Measurements from ENCODE around the gene RAD51AP2. TPM values are rescaled to one million over a fixed set of nuclear protein-coding genes. Genes with fewer than 3 reads are reported as not detected.
"Not testable (repeated sequence)": the region's sequence is repeated elsewhere in the genome, so short reads cannot be mapped to it uniquely, and the experiment has no call there.

Gene RAD51AP2
- total RNA-seq (not detected), polyA plus RNA-seq (not detected), total RNA-seq (not detected)

GRCh38 chr2:17518212-17519154 lies at the start of gene RAD51AP2:
Gene RAD51AP2 (minus strand): TSS chr2:17518440. CDS start chr2:17518415, 25 bp downstream.
- no peak within 1 kb of the TSS for H3K27ac ChIP-seq (ENCODE audit: low read depth, low read length)
- no peak within 1 kb of the TSS for H3K4me3 ChIP-seq (ENCODE audit: low read length)
- no peaks in the 10 kb centered on the region for H3K4me1 Mint-ChIP-seq
- intact Hi-C loops (cut with micrococcal nuclease), result no loop called here
- no peaks in the 10 kb centered on the region for H3K36me3 ChIP-seq (ENCODE audit: control insufficient read depth in 2 of 3, insufficient read depth in 3 of 3, low read length in 3 of 3)
- no peak within 1 kb of the TSS for H3K27ac Mint-ChIP-seq
- ATAC-seq (peak; percentile 41), DNase-seq (peak in 1 of 9 donors; percentile 63)
- H3K9me3 ChIP-seq (ENCODE audit: control insufficient read depth in 2 of 3, low read length in 3 of 3), result no peaks in the 10 kb centered on the region
- H3K4me1 ChIP-seq (ENCODE audit: control insufficient read depth in 2 of 2, insufficient read depth in 2 of 2, low read length in 2 of 2), result no peaks in the 10 kb centered on the region
- H3K36me3 Mint-ChIP-seq, result peaks cover 0 to 7% (median 0%) of the 10 kb centered on the region in 5 donors
- POLR2A ChIA-PET, result no interaction called here
- no peak within 1 kb of the TSS for H3K4me3 Mint-ChIP-seq
- CTCF ChIA-PET, result no interaction called here
- peaks cover 30 to 40% (median 39%) of the 10 kb centered on the region in 5 donors for H3K27me3 Mint-ChIP-seq
- H3K9me3 Mint-ChIP-seq, result peaks cover 0 to 8% (median 3%) of the 10 kb centered on the region in 11 donors
- no peaks in the 10 kb centered on the region for H3K27me3 ChIP-seq (ENCODE audit: control insufficient read depth in 2 of 2, insufficient read depth in 2 of 2, low read length in 2 of 2)

- H3K36me3 ChIP-seq (ENCODE audit: control insufficient read depth in 2 of 3, insufficient read depth in 3 of 3, low read length in 3 of 3); H3K27me3 Mint-ChIP-seq; H3K4me1 Mint-ChIP-seq; CTCF ChIA-PET; H3K4me3 Mint-ChIP-seq; H3K4me1 ChIP-seq (ENCODE audit: control insufficient read depth in 2 of 2, insufficient read depth in 2 of 2, low read length in 2 of 2); H3K27ac Mint-ChIP-seq; intact Hi-C loops (cut with micrococcal nuclease); H3K27me3 ChIP-seq (ENCODE audit: control insufficient read depth in 2 of 2, insufficient read depth in 2 of 2, low read length in 2 of 2); POLR2A ChIA-PET; ATAC-seq; H3K9me3 ChIP-seq (ENCODE audit: control insufficient read depth in 2 of 3, low read length in 3 of 3); DNase-seq; H3K36me3 Mint-ChIP-seq; H3K27ac ChIP-seq (ENCODE audit: low read depth, low read length); H3K4me3 ChIP-seq (ENCODE audit: low read length): not testable (repeated sequence)
- peaks cover 0 to 10% (median 0%) of the 10 kb centered on the region in 11 donors for H3K9me3 Mint-ChIP-seq
Observed at GRCh38 chr2:17565726-17566125, 47.5 kb upstream of the RAD51AP2 start.

GRCh38 chr2:17558878-17559277 lies 40.6 kb upstream of the RAD51AP2 start:
- Histone ChIP-seq H3K9me3 (ENCODE audit: control insufficient read depth in 2 of 3, low read length in 3 of 3) (no peaks in the 10 kb centered on the region), H3K27me3 (ENCODE audit: control insufficient read depth in 2 of 2, insufficient read depth in 2 of 2, low read length in 2 of 2) (no peaks in the 10 kb centered on the region), H3K4me3 (ENCODE audit: low read length) (no peak overlapping the region), H3K27ac (ENCODE audit: low read depth, low read length) (no peak overlapping the region), H3K36me3 (ENCODE audit: control insufficient read depth in 2 of 3, insufficient read depth in 3 of 3, low read length in 3 of 3) (no peaks in the 10 kb centered on the region), H3K4me1 (ENCODE audit: control insufficient read depth in 2 of 2, insufficient read depth in 2 of 2, low read length in 2 of 2) (no peaks in the 10 kb centered on the region)
- Mint-ChIP-seq H3K36me3 (no peaks in the 10 kb centered on the region), H3K27me3 (peaks cover 5 to 14% (median 12%) of the 10 kb centered on the region in 5 donors), H3K4me3 (no peak overlapping the region), H3K27ac (no peak overlapping the region), H3K9me3 (peaks cover 0 to 5% (median 0%) of the 10 kb centered on the region in 11 donors), H3K4me1 (no peaks in the 10 kb centered on the region)
- ATAC-seq, result no peak
- intact Hi-C loops (cut with micrococcal nuclease), result no loop called here
- ChIA-PET POLR2A (no interaction called here), CTCF (no interaction called here)
- DNase-seq, result no peak

GRCh38 chr2:17558053-17558452 lies 39.8 kb upstream of the RAD51AP2 start:
- H3K27me3 ChIP-seq (ENCODE audit: control insufficient read depth in 2 of 2, insufficient read depth in 2 of 2, low read length in 2 of 2), result no peaks in the 10 kb centered on the region
- no peak for DNase-seq
- no peak for ATAC-seq
- H3K36me3 Mint-ChIP-seq, result no peaks in the 10 kb centered on the region
- no peak overlapping the region for H3K4me3 ChIP-seq (ENCODE audit: low read length)
- intact Hi-C loops (cut with micrococcal nuclease), result no loop called here
- CTCF ChIA-PET, result no interaction called here
- peaks cover 0 to 5% (median 0%) of the 10 kb centered on the region in 11 donors for H3K9me3 Mint-ChIP-seq
- H3K27ac Mint-ChIP-seq, result no peak overlapping the region
- H3K9me3 ChIP-seq (ENCODE audit: control insufficient read depth in 2 of 3, low read length in 3 of 3), result no peaks in the 10 kb centered on the region
- no peaks in the 10 kb centered on the region for H3K36me3 ChIP-seq (ENCODE audit: control insufficient read depth in 2 of 3, insufficient read depth in 3 of 3, low read length in 3 of 3)
- POLR2A ChIA-PET, result no interaction called here
- H3K4me1 ChIP-seq (ENCODE audit: control insufficient read depth in 2 of 2, insufficient read depth in 2 of 2, low read length in 2 of 2), result no peaks in the 10 kb centered on the region
- H3K4me3 Mint-ChIP-seq, result no peak overlapping the region
- H3K4me1 Mint-ChIP-seq, result no peaks in the 10 kb centered on the region
- peaks cover 5 to 14% (median 12%) of the 10 kb centered on the region in 5 donors for H3K27me3 Mint-ChIP-seq
- no peak overlapping the region for H3K27ac ChIP-seq (ENCODE audit: low read depth, low read length)

DNA sequence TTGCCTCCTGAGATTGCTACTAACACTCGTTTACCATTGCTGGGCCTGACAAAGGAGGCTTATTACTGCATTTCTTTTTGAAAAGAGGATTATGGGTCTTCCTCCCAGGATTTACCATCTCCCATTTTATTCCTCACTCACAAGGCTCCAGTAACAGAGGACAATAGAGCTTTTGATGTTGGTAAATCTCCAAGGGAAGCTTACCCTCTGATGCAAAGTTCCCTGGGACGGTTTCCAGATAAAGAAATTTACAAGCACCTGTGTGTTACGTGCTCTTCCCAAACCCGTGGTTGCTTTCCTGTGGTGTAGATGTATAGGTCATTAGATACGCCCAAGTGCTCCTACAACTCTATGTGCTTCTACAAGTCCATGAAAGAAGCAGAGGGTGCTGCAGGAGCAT lies 39.4 kb upstream of the RAD51AP2 start:
- H3K36me3 Mint-ChIP-seq, result no peaks in the 10 kb centered on the region
- CTCF ChIA-PET, result no interaction called here

DNA sequence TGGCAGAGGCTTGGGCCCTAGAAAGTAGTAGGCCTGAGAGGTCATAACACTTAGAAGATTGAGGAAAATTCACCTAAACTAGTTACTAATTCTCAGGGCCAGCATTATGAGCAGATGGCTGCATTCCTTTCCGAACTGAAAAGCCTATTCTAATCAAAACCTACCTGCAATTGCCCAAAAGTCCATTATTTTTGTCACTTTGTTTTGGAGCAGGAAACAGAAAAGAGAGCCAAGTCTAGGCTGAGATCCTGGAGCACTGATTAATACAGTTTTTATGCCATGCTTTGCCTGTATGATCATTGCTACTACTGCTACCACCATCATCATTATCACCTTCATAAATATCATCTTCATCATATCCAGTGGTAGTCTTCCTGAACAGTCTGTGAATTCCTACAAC lies 36.9 kb upstream of the RAD51AP2 start:
- H3K4me3 ChIP-seq (ENCODE audit: low read length), result no peak overlapping the region
- ChIA-PET CTCF (no interaction called here), POLR2A (no interaction called here)
- Mint-ChIP-seq H3K4me3 (no peak overlapping the region), H3K27me3 (peaks cover 5 to 16% (median 10%) of the 10 kb centered on the region in 5 donors), H3K27ac (no peak overlapping the region), H3K9me3 (peaks cover 0 to 5% (median 0%) of the 10 kb centered on the region in 11 donors), H3K36me3 (no peaks in the 10 kb centered on the region), H3K4me1 (no peaks in the 10 kb centered on the region)
- no peak for ATAC-seq
- no peaks in the 10 kb centered on the region for H3K36me3 ChIP-seq (ENCODE audit: control insufficient read depth in 2 of 3, insufficient read depth in 3 of 3, low read length in 3 of 3)
- intact Hi-C loops (cut with micrococcal nuclease), result no loop called here
- no peaks in the 10 kb centered on the region for H3K27me3 ChIP-seq (ENCODE audit: control insufficient read depth in 2 of 2, insufficient read depth in 2 of 2, low read length in 2 of 2)
- DNase-seq, result no peak
- no peaks in the 10 kb centered on the region for H3K4me1 ChIP-seq (ENCODE audit: control insufficient read depth in 2 of 2, insufficient read depth in 2 of 2, low read length in 2 of 2)
- no peak overlapping the region for H3K27ac ChIP-seq (ENCODE audit: low read depth, low read length)
- H3K9me3 ChIP-seq (ENCODE audit: control insufficient read depth in 2 of 3, low read length in 3 of 3), result no peaks in the 10 kb centered on the region

More for the DNA sequence above, 39.4 kb upstream of the RAD51AP2 start:
- DNase-seq (no peak), ATAC-seq (no peak)
- no peaks in the 10 kb centered on the region for H3K9me3 ChIP-seq (ENCODE audit: control insufficient read depth in 2 of 3, low read length in 3 of 3)
- Mint-ChIP-seq H3K27ac (no peak overlapping the region), H3K4me3 (no peak overlapping the region), H3K9me3 (peaks cover 0 to 5% (median 0%) of the 10 kb centered on the region in 11 donors), H3K27me3 (peaks cover 5 to 14% (median 12%) of the 10 kb centered on the region in 5 donors), H3K4me1 (no peaks in the 10 kb centered on the region)
- intact Hi-C loops (cut with micrococcal nuclease), result no loop called here
- H3K4me3 ChIP-seq (ENCODE audit: low read length), result no peak overlapping the region
- no peak overlapping the region for H3K27ac ChIP-seq (ENCODE audit: low read depth, low read length)
- H3K27me3 ChIP-seq (ENCODE audit: control insufficient read depth in 2 of 2, insufficient read depth in 2 of 2, low read length in 2 of 2), result no peaks in the 10 kb centered on the region
- H3K36me3 ChIP-seq (ENCODE audit: control insufficient read depth in 2 of 3, insufficient read depth in 3 of 3, low read length in 3 of 3), result no peaks in the 10 kb centered on the region
- H3K4me1 ChIP-seq (ENCODE audit: control insufficient read depth in 2 of 2, insufficient read depth in 2 of 2, low read length in 2 of 2), result no peaks in the 10 kb centered on the region
- POLR2A ChIA-PET, result no interaction called here

DNA sequence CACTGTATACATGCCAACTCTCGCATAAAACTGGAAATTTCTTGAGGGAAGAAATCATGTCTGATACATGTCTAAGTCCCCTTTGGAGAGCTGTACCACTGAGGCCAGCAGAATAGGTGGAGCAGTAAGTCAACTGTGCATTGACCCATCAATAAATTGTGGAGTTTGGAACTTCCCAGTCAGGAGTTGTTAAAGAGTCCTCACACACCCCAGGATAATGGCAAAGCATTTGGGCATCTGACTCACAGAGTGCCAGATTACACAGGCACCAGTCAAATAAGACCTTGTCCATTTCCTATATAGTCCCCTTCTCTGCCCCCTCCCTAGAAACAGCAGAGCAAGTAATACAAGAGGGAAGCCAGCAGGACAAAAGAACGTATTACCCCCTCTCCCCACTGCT lies 32.7 kb upstream of the RAD51AP2 start:
- no peak for ATAC-seq
- peaks cover 2 to 28% (median 22%) of the 10 kb centered on the region in 5 donors for H3K27me3 Mint-ChIP-seq
- H3K27ac Mint-ChIP-seq, result no peak overlapping the region
- no peak for DNase-seq
- CTCF ChIA-PET, result no interaction called here
- H3K36me3 ChIP-seq (ENCODE audit: control insufficient read depth in 2 of 3, insufficient read depth in 3 of 3, low read length in 3 of 3), result no peaks in the 10 kb centered on the region
- no peak overlapping the region for H3K4me3 ChIP-seq (ENCODE audit: low read length)
- H3K27ac ChIP-seq (ENCODE audit: low read depth, low read length), result no peak overlapping the region
- H3K9me3 Mint-ChIP-seq, result no peaks in the 10 kb centered on the region
- POLR2A ChIA-PET, result no interaction called here
- H3K9me3 ChIP-seq (ENCODE audit: control insufficient read depth in 2 of 3, low read length in 3 of 3), result no peaks in the 10 kb centered on the region
- no peaks in the 10 kb centered on the region for H3K4me1 Mint-ChIP-seq
- intact Hi-C loops (cut with micrococcal nuclease), result no loop called here
- no peaks in the 10 kb centered on the region for H3K36me3 Mint-ChIP-seq
- H3K27me3 ChIP-seq (ENCODE audit: control insufficient read depth in 2 of 2, insufficient read depth in 2 of 2, low read length in 2 of 2), result no peaks in the 10 kb centered on the region
- no peak overlapping the region for H3K4me3 Mint-ChIP-seq
- H3K4me1 ChIP-seq (ENCODE audit: control insufficient read depth in 2 of 2, insufficient read depth in 2 of 2, low read length in 2 of 2), result no peaks in the 10 kb centered on the region

All from naive thymus-derived CD4-positive, alpha-beta T cell (primary cell).